Measurements from ENCODE around the gene LLPH. TPM values are rescaled to one million over a fixed set of nuclear protein-coding genes. Genes with fewer than 3 reads are reported as not detected.
"Not testable (repeated sequence)": the region's sequence is repeated elsewhere in the genome, so short reads cannot be mapped to it uniquely, and the experiment has no call there.

LLPH gene
- total RNA-seq (32.9 TPM), polyA plus RNA-seq (10 to 100 TPM; 31.2 to 52.4 (median 40.3) TPM)

DNA sequence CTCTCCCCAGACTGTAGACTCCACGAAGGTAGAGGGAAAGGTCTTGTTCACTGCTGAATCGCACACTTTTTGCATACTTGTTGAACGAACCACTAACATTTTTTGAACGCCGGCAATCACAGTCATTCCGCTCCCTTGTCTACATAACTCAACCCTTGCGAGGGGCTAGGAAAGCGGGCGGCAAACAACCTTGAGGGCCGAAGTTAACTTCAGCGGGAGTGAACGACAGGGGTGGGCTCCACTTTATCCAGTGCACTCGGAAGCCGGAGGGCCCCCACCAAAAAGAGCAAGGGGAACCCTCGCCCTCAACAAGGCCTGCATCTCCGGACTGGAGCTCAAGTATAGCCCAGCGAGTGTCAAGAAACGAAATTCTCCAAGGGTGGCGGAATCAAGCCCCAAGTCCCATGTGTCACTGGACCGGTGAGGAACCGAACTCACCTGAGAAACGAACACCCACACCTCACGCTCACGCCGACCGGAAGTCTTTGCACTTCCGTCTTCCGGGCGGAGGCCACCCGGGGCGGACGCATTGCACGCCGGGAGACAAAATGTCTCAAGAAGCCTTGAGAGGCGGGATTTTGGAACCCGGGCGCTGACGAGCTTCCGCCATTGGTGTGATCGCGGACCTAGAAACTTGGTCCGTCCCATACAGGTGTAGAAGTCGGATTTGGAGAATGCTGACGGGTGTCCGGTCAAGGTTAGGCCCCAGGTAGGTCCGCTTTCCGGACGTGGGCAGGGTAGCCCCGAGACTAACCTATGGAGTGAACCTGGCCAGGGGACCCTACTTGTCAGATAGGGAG is at the start of gene LLPH:
LLPH (minus strand) TSS at position 484 of the 800 bp plus-strand sequence. CDS start 1,644 bp downstream, outside the sequence.
- Histone ChIP-seq H3K4me3 (ENCODE audit: low read depth, low read length) (peak within 1 kb of the TSS; percentile 90), H3K27me3 (ENCODE audit: control insufficient read depth, insufficient read depth, low read length) (no peaks in the 10 kb centered on the region), H3K27ac (ENCODE audit: insufficient read depth, low read length, poor library complexity, severe bottlenecking) (peak within 1 kb of the TSS; percentile 88), H3K9me3 (ENCODE audit: control insufficient read depth in 2 of 2, low read length in 2 of 2) (no peaks in the 10 kb centered on the region), H3K4me1 (ENCODE audit: control insufficient read depth, insufficient read depth, low read length, poor library complexity, severe bottlenecking) (peaks cover 34% of the 10 kb centered on the region), H3K36me3 (ENCODE audit: control insufficient read depth, insufficient read depth, low read length) (peaks cover 24% of the 10 kb centered on the region)
- H3K4me1 Mint-ChIP-seq, result peaks cover 40 to 71% (median 55%) of the 10 kb centered on the region in 4 donors
- peak within 1 kb of the TSS; percentile 98 to 99 (median 99) for H3K4me3 Mint-ChIP-seq
- H3K36me3 Mint-ChIP-seq, result peaks cover 28% of the 10 kb centered on the region
- DNase-seq (peak; percentile 83 to 96 (median 86)), ATAC-seq (ENCODE audit: low read depth in 2 of 2) (peak; percentile 96)
- peak within 1 kb of the TSS; percentile 98 to 100 (median 98) for H3K27ac Mint-ChIP-seq
- H3K9me3 Mint-ChIP-seq, result no peaks in the 10 kb centered on the region
- H3K27me3 Mint-ChIP-seq, result no peaks in the 10 kb centered on the region

DNA sequence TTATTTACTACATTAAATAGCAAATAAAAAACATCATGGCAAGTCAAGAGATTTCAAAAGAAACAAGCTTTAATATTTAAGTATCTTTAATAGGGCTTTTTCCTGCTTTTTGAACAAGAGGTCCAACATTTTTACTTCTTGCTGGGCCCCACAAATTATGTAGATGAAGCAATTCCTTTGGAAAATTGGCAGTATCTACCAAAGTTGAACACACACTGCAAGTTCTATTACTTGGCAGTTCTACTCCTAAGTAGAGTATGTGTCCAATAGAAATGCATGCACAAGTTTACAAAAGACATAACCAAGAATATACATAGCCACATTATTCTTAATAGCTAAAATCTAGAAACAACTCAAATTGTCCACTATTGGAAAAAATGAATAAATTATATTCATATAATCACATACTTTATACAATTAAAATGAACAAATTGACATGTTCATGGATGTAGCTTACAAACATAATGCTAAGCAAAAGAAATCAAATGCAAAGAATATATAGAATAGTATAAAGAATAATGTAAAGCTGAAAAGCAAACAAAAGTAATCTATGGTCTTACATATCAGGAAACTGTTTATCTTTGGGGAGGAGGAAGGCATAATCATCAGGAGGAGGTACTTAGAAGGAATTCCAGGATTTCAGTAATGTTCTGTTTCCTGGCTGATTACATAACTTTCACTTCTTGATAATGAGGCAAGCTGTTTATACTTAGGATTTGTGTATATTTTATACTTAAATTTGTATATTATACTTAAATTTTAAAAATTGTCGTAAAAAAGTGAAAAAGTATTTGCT is 45.8 kb upstream of the LLPH start:
- ATAC-seq (ENCODE audit: low read depth in 2 of 2), result no peak
- H3K27me3 Mint-ChIP-seq, result peaks cover 35% of the 10 kb centered on the region
- no peaks in the 10 kb centered on the region for H3K36me3 Mint-ChIP-seq
- no peak overlapping the region for H3K27ac Mint-ChIP-seq
- Histone ChIP-seq H3K36me3 (ENCODE audit: control insufficient read depth, insufficient read depth, low read length) (no peaks in the 10 kb centered on the region), H3K27ac (ENCODE audit: insufficient read depth, low read length, poor library complexity, severe bottlenecking) (no peak overlapping the region), H3K27me3 (ENCODE audit: control insufficient read depth, insufficient read depth, low read length) (peaks cover 11% of the 10 kb centered on the region), H3K4me1 (ENCODE audit: control insufficient read depth, insufficient read depth, low read length, poor library complexity, severe bottlenecking) (no peaks in the 10 kb centered on the region), H3K4me3 (ENCODE audit: low read depth, low read length) (no peak overlapping the region), H3K9me3 (ENCODE audit: control insufficient read depth in 2 of 2, low read length in 2 of 2) (no peaks in the 10 kb centered on the region)
- H3K4me1 Mint-ChIP-seq, result peaks cover 0 to 2% (median 0%) of the 10 kb centered on the region in 4 donors
- DNase-seq, result no peak
- peaks cover 0 to 3% (median 0%) of the 10 kb centered on the region in 7 donors for H3K9me3 Mint-ChIP-seq
- no peak overlapping the region for H3K4me3 Mint-ChIP-seq

DNA sequence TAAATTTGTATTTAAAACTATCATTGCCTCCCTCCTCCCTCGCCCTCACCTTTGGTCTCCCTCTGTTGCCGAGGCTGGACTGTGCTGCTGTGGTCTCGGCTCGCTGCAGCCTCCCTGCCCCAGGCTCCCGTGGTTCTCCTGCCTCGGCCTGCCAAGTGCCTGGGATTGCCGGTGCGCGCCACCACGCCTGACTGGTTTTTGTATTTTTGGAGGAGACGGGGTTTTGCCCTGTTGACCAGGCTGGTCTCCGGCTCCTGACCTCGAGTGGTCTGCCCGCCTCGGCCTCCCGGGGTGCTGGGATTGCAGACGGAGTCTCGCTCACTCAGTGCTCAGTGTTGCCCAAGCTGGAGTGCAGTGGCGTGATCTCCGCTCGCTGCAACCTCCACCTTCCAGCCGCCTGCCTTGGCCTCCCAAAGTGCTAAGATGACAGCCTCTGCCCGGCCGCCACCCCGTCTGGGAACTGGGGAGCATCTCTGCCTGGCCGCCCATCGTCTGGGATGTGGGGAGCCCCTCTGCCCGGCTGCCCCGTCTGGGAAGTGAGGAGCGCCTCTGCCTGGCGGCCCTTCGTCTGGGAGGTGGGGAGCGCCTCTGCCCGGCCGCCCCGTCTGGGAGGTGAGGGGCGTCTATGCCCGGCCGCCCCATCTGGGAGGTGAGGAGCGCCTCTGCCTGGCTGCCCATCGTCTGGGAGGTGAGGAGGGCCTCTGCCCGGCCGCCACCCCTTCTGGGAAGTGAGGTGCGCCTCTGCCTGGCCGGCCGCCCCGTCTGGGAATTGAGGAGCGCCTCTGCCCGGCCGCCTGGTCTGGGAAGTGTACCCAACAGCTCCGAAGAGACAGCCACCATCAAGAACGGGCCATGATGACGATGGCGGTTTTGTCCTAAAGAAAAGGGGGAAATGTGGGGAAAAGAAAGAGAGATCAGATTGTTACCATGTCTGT is 44.1 kb upstream of the LLPH start:
- H3K4me3 ChIP-seq (ENCODE audit: low read depth, low read length); ATAC-seq (ENCODE audit: low read depth in 2 of 2); H3K9me3 ChIP-seq (ENCODE audit: control insufficient read depth in 2 of 2, low read length in 2 of 2); H3K9me3 Mint-ChIP-seq; DNase-seq; H3K36me3 ChIP-seq (ENCODE audit: control insufficient read depth, insufficient read depth, low read length); H3K36me3 Mint-ChIP-seq; H3K4me1 ChIP-seq (ENCODE audit: control insufficient read depth, insufficient read depth, low read length, poor library complexity, severe bottlenecking); H3K27ac Mint-ChIP-seq; H3K27ac ChIP-seq (ENCODE audit: insufficient read depth, low read length, poor library complexity, severe bottlenecking): not testable (repeated sequence)
- H3K27me3 ChIP-seq (ENCODE audit: control insufficient read depth, insufficient read depth, low read length), result peaks cover 11% of the 10 kb centered on the region
- Mint-ChIP-seq H3K27me3 (peaks cover 33% of the 10 kb centered on the region), H3K4me3 (peak overlapping the region in 1 of 4 donors; percentile 43), H3K4me1 (peaks cover 0 to 11% (median 5%) of the 10 kb centered on the region in 4 donors)

DNA sequence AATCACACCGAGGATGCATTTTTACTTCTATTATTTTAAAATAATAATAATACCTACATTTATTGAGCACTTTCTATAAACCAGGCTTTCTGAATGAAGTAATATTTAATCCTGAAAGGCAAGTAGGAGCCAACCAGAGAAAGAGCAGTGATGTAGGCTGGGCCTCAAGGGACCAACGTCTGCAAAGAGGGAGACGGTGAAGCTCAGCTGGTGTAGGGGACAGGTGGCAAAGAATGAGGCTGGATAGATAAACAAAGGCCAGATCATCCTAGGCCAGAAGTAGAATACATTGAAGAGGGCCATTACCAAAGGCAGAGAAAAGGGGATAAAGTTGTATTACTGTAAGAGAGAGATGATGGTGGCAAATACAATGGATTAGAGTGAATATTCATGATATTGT is 40.1 kb upstream of the LLPH start:
- Mint-ChIP-seq H3K27ac (peak overlapping the region; percentile 96 to 99 (median 98)), H3K9me3 (peaks cover 0 to 6% (median 3%) of the 10 kb centered on the region in 7 donors), H3K27me3 (peaks cover 8% of the 10 kb centered on the region), H3K4me3 (peak overlapping the region; percentile 90 to 94 (median 93)), H3K4me1 (peaks cover 24 to 49% (median 30%) of the 10 kb centered on the region in 4 donors), H3K36me3 (peaks cover 18% of the 10 kb centered on the region)
- no peaks in the 10 kb centered on the region for H3K27me3 ChIP-seq (ENCODE audit: control insufficient read depth, insufficient read depth, low read length)
- H3K27ac ChIP-seq (ENCODE audit: insufficient read depth, low read length, poor library complexity, severe bottlenecking), result peak overlapping the region; percentile 96
- ATAC-seq (ENCODE audit: low read depth in 2 of 2) (no peak), DNase-seq (no peak)
- peaks cover 2% of the 10 kb centered on the region for H3K36me3 ChIP-seq (ENCODE audit: control insufficient read depth, insufficient read depth, low read length)
- peak overlapping the region; percentile 94 for H3K4me3 ChIP-seq (ENCODE audit: low read depth, low read length)
- peaks cover 20% of the 10 kb centered on the region for H3K4me1 ChIP-seq (ENCODE audit: control insufficient read depth, insufficient read depth, low read length, poor library complexity, severe bottlenecking)
- H3K9me3 ChIP-seq (ENCODE audit: control insufficient read depth in 2 of 2, low read length in 2 of 2), result no peaks in the 10 kb centered on the region

DNA sequence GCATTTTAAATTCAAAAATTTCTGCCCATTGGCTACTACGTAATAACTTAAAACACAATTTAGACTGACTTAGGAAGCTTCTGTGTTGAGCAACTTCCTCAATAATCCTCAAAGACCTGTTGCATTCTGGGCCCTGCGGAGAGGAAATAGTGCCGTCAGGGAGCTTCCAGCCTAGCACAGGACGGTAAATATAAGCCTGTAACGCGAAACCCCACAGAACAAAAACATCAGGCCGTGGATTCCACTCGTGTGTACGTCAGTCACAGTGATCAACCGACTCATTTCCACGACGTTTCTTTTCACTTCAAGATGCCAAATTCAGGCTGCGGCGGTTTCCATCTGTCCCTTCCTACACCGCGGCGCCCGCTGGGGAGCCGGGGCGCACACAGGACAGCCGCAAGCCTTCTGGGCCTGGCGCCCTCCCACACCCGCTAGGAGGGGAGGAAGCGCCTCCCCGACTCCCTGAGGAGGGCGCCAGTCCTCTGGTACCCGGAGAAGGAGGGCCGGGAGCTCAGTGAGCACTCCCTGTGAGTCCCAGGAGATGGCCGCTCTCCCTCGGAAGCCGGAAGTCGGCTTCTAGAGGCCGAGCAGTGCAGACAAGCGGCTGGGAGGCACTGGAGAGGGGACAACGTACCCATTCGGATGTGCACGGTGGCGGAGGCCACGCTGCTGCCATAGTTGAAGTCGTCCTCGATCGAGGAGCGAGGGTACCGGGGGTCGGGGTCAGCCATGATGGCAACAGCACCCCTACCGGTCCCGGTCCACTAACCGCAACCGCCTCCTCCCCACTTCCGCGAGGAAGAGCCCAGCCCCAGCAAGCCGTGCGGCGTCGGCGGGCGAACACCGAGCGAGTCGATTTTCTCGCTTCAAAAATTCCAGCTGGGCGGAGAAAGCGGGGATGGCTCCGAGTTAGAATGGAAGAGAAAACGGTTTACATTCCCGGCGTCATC is 38.9 kb upstream of the LLPH start, which contains the start of gene TMBIM4:
TMBIM4 (minus strand) TSS at position 776 of the 950 bp plus-strand sequence; CDS start at position 731, 45 bp downstream.
- peaks cover 0 to 4% of the 10 kb centered on the region in 2 experiments for H3K9me3 ChIP-seq (ENCODE audit: control insufficient read depth in 2 of 2, low read length in 2 of 2)
- peaks cover 21% of the 10 kb centered on the region for H3K4me1 ChIP-seq (ENCODE audit: control insufficient read depth, insufficient read depth, low read length, poor library complexity, severe bottlenecking)
- peaks cover 9% of the 10 kb centered on the region for H3K36me3 ChIP-seq (ENCODE audit: control insufficient read depth, insufficient read depth, low read length)
- H3K27ac ChIP-seq (ENCODE audit: insufficient read depth, low read length, poor library complexity, severe bottlenecking), result peak within 1 kb of the TSS; percentile 96
- H3K4me3 ChIP-seq (ENCODE audit: low read depth, low read length), result peak within 1 kb of the TSS; percentile 94
- peaks cover 31 to 59% (median 39%) of the 10 kb centered on the region in 4 donors for H3K4me1 Mint-ChIP-seq
- H3K36me3 Mint-ChIP-seq, result peaks cover 29% of the 10 kb centered on the region
- H3K4me3 Mint-ChIP-seq, result peak within 1 kb of the TSS; percentile 90 to 94 (median 93)
- peaks cover 0 to 9% (median 3%) of the 10 kb centered on the region in 7 donors for H3K9me3 Mint-ChIP-seq
- peaks cover 8% of the 10 kb centered on the region for H3K27me3 Mint-ChIP-seq
- DNase-seq (peak; percentile 79 to 90 (median 87)), ATAC-seq (ENCODE audit: low read depth in 2 of 2) (peak; percentile 77 to 82)
- no peaks in the 10 kb centered on the region for H3K27me3 ChIP-seq (ENCODE audit: control insufficient read depth, insufficient read depth, low read length)
- peak within 1 kb of the TSS; percentile 96 to 99 (median 98) for H3K27ac Mint-ChIP-seq

DNA sequence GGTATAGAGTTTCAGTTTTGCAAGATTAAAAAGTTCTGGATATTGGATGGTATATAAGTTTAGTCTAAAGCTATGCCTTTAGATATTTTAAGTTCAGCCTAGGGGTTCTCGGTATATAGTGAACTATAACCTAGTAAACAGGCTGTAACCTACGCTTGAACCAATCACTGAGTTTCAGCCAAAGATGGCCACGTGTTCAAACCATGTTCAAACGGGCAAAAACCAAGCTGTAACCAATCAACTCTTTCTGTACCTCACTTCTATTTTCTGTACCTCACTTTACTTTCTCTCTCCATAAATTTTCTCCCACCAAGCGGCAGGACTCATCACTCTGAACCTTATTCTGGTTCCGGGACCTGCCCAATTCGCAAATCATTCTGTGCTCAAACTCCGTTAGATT is 37.9 kb upstream of the LLPH start:
- peaks cover 40 to 70% (median 47%) of the 10 kb centered on the region in 4 donors for H3K4me1 Mint-ChIP-seq

More for the DNA sequence above, 37.9 kb upstream of the LLPH start:
- peak overlapping the region; percentile 96 for H3K27ac ChIP-seq (ENCODE audit: insufficient read depth, low read length, poor library complexity, severe bottlenecking)
- H3K27me3 Mint-ChIP-seq, result peaks cover 4% of the 10 kb centered on the region
- no peak for DNase-seq
- H3K9me3 Mint-ChIP-seq, result peaks cover 0 to 9% (median 3%) of the 10 kb centered on the region in 7 donors
- H3K27me3 ChIP-seq (ENCODE audit: control insufficient read depth, insufficient read depth, low read length), result no peaks in the 10 kb centered on the region
- no peak for ATAC-seq (ENCODE audit: low read depth in 2 of 2)
- peaks cover 27% of the 10 kb centered on the region for H3K4me1 ChIP-seq (ENCODE audit: control insufficient read depth, insufficient read depth, low read length, poor library complexity, severe bottlenecking)
- peaks cover 0 to 4% of the 10 kb centered on the region in 2 experiments for H3K9me3 ChIP-seq (ENCODE audit: control insufficient read depth in 2 of 2, low read length in 2 of 2)
- H3K4me3 ChIP-seq (ENCODE audit: low read depth, low read length), result peak overlapping the region; percentile 94
- H3K4me3 Mint-ChIP-seq, result peak overlapping the region; percentile 90 to 94 (median 93)
- H3K36me3 Mint-ChIP-seq, result peaks cover 38% of the 10 kb centered on the region
- H3K36me3 ChIP-seq (ENCODE audit: control insufficient read depth, insufficient read depth, low read length), result peaks cover 9% of the 10 kb centered on the region
- peak overlapping the region in 2 of 3 donors; percentile 96 to 98 for H3K27ac Mint-ChIP-seq
